Stimulated activated CD8-positive, alpha-beta memory T cell treated with anti-CD3 and anti-CD28 coated beads, Interleukin-15, amount 100 ng/mL, for 1 hour (primary cell): ENCODE results near the gene PIGR.

Source experiments
- DNase-seq: peaks from one replicate; pipeline ENCODE4 v3.0.0-alpha.2; 2020; ENCODE audit warnings: low read depth

The PIGR gene, protein sequence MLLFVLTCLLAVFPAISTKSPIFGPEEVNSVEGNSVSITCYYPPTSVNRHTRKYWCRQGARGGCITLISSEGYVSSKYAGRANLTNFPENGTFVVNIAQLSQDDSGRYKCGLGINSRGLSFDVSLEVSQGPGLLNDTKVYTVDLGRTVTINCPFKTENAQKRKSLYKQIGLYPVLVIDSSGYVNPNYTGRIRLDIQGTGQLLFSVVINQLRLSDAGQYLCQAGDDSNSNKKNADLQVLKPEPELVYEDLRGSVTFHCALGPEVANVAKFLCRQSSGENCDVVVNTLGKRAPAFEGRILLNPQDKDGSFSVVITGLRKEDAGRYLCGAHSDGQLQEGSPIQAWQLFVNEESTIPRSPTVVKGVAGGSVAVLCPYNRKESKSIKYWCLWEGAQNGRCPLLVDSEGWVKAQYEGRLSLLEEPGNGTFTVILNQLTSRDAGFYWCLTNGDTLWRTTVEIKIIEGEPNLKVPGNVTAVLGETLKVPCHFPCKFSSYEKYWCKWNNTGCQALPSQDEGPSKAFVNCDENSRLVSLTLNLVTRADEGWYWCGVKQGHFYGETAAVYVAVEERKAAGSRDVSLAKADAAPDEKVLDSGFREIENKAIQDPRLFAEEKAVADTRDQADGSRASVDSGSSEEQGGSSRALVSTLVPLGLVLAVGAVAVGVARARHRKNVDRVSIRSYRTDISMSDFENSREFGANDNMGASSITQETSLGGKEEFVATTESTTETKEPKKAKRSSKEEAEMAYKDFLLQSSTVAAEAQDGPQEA

DNA sequence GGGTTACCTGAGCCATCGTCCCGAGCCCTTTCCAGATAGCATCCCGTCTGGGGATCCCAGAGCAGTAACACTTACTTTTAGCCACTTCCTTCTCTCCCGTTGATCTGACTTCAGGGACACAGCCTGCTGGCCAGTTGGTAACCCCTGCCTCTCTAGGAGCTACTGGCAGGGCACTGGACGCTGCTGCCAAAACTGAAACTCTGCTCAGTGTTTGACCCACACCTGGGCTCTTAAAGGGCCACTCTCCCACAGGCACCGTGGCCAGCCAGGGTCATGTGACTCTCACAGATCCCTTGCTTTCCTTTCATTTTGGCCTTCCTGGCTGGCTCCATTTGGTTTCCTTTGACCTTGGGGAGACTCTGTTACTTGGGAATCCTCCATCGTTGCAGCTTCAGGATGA is at the start of gene PIGR:
Gene PIGR, minus strand, starts transcription at position 206 of the 400 bp plus-strand sequence. CDS start 5,935 bp downstream, outside the sequence.
- DNase-seq: no peak

DNA sequence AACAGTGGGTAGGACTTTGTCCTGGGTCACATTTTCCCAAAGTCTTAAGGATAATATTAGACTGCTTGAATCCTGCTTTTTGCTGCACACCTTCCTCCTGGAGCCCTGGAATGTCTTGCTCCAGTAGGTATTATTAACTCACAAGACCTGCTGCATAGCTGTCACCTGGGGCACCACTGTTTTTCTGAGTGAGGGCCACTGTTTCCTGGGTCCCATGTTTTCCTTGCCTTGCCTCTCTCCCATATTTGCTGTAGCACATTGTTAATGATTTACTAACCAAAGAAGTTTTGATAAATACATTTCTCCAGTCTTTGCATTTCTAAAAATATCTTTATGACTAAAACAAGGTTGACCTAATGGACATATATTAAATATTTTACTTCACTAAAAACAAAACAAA is 46.5 kb upstream of the PIGR start:
- no peak for DNase-seq

DNA sequence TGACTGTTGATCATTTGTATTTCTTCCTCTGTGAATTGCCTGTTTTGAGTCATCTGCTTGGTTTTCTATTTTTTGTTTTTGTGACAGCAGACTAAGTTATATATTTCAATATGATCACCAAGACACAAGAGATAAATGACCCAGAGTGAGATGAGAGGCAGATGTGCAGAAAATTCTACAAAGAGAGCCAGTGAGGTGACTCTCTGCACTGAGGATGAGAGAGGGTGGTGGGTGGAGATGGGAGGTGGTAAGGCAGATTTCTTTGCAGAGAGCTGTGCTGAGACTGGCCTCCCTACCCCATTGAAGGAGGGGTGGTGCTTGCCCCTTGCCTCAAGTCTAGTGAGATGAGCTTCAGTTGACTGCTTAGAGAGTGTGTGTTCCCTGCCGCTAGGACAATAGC is 41.6 kb upstream of the PIGR start:
- DNase-seq: no peak

DNA sequence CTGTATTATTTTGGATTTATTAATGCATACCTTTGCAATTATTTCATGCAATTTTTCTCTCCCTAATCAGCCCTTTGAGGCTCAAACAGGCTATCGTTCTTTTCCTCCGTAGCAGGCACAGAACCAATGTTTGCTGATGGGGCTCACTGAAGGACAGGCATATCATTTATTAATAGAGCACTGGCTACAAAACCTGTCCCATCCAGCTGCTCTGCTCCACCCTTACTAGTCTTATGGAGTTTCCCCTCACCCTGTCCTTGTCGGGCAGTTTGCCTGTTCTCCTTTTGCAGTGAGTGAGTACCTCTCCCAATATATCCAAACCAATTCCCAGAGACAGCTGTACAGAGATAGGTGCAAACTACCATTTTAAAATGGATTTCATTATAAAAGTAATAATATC is 40.6 kb upstream of the PIGR start:
- DNase-seq: no peak

DNA sequence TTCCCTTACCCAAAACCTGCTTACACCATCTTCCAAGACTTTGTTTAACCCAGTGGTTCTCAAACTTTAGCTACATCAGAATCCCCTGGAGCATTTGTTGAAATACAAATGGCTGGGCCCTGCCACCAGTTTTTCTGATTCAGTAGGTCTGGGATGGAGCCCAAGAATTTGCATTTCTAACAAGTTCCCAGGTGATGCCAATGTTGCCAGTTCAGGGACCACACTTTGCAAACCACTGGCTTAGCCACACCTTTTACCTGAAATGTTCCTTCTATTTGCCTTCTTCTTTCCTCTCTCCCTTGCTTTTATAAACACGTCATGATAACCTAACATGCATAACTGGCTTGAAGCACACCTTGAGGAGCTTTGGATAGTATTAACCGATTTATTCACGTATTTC is 40.1 kb upstream of the PIGR start:
- no peak for DNase-seq

DNA sequence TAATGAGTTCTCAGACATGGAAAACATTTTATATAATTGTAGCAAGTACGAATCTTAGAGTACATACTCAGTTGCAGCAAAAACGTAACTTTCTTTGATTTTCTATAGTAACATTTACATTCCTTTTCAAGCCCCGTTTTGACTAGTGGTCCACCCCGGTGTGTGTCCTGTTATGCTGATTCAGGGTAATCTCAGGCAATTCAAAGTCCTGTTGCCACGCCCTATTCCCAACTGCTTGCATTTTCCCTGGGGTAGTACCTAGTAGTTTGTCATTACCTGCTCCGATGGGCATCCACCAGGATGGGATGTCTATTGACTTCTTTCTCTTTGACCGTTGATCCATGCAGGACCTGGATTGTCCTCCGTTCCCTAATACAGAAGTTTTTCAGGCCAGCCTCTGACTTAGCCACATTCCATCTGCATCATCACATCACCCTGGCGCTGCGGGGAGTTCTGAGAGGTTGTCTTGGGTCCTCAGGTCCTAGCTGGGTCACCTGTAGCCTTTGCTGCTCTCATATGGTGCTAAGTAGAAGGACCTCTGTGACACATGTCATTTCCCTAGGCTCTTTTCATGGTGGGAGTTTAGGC is 39.0 kb upstream of the PIGR start:
- no peak for DNase-seq

DNA sequence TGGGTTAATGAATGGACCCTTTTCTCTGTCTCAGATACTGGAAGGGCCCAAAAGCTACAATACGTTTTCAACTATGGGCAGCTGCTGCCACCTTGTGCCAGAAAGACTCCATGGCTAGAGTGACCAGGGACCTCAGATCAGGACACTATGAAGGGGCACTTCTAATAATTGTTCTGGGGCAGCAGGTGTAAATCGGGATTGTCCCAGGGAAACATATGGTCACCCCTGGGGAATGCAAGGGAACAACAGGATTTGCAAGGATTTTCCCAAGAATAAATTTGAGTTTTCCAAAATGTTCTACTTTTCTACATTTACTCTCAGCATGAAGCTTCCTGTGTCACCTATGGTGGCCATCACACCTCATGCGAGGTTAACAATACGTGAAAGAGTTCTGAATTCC is 36.0 kb upstream of the PIGR start:
- DNase-seq: peak; percentile 49

DNA sequence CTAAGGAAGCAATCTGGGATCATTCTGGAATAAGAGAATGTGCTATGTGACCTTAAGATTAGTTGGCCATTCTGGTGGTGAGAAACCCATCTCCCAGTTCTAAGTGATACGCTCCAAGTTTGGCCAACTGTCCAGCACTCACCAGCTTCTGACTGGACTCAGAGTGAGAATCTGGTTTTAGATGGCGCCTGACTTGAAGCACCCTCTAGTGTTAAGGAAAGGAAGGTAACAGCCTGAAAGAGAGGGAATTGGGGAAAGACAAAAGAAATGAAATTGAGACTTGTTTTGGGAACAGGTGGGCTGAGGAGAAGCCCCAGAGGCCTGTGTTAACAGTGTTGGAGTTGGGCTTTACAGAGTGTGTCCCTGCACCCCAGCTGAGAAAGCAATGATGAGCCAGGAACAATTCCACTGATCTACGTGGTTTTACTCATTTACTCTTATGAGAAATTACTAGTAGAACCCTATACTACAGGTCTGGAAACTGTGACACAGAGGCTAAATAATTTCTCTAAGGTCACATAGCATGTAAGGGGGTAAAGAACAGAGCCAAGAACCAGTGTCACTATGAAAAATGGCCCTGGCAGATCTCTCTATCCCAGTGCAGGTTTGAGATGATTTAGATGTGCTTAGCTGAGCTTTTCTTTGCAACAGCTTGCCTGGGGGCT is 33.2 kb upstream of the PIGR start:
- DNase-seq: no peak

DNA sequence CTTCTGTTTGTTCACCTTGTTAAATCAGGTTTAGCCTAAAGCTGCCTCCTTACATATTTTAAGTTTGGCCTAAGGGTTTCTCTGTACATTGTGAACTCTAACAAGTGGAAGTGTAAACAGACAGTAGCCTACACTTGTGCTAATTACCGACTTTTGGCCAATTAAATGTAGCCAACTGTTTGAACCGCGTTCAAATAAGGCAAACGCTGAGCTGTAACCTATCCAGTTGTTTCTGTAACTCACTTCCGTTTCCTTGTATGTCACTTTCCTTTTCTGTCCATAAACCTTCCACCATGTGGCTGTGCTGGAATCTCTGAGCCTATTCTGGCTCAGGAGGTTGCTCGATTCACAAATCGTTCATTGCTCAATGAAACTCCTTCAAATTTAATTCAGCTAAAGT is 32.0 kb upstream of the PIGR start:
- DNase-seq: no peak

DNA sequence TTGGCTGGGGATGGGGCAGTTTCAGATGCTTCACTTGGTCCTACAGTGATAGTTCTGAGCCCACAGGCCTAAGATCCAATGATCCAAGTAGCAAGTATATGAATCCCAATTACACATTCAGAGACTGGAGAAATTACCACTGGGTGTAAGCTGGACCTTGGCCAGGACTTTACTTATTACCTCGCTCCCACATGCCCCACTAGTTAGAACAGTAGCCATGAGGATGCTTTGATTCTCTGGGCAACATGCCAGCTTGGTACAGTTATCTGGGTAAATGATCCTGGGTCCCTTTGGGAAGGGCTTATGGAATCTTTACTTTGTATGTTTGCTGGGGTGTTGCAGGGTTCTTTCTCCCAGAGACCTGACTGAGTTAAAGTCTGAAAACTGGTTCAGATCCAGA is 29.0 kb upstream of the PIGR start:
- no peak for DNase-seq

DNA sequence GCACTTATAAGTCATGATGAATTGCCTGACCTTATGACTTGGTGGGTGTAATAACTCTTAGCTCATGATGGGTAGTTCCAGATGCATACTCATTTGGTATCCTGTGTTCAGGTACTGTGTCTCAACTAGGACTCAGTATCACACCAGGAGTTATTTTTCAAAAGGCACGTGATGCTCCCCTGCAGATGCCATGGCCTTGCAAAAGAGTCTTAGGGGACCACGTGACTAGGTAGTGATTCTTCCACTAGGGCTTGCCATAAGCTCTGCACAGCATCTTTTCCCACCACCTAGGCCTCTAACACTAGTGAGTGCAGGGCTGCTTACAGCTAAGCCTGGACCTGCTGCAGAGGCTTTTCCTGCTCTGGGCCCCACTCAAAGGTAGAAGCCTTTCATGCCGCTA is 27.9 kb upstream of the PIGR start:
- no peak for DNase-seq

DNA sequence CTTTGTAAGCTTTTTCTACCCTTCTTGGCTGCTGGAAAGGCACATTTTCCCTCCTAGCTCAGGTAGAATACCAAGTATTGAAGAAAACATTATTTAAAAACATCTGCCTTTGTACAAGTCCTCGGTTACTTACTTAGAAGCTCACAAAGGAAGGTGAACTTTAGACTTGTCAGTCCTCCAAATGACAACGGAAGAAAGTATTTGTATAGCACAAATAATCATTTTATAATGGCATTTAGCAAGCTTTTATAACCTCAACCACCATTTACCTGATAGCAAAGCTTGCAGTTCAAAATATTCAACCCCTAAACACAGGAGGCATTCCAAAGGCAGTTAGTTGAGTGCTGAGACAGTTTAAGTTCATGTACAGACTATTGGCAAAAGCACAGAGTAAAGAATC is 26.5 kb upstream of the PIGR start:
- no peak for DNase-seq

DNA sequence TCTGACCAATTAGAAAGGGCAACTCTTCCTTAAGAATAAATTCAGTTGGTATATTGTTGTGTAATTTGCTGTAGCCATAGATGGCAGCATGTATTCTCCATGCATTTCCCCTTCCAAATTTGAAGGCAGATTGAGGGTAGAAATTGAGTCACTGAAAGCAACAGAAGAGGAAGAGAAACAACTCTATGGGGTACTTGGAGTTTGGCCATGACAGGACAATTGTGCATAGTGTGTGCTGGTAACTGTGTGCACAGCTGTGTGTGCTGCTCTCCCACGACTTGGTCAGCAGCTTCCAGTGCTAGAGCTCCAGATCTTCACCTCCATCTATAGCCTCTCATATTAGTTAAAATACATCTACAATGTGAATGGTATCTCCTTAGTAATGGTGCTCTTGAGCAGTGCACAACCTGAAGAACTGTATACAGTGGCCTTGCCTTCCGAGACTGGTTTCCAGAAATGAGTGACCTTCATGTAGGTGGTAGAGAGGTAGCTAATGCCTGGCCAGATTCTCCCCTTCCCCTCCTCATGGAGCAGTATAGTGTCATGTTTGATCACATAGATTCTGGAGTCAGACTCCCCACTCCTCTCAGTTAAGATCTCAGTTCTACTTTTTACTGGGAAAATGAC is 24.9 kb upstream of the PIGR start:
- DNase-seq: no peak

DNA sequence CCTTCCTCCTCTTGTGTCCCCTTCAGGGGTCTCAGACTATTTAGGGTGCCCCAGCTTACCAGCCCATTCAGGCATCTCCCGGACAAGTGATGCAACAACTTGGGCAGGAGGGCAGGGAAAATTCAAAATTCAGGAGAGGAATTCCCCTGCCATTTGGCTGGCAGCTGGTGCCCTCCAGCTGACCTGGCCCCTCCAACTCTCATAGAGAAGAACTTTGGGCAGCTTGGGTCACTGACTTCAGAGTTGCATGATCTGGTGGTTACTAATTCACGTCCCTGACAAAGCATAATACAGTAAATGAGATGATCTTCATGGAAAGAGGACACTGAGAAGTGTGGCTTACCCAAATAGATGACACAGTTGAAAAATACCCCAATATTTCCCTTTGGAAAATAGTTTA is 24.2 kb upstream of the PIGR start, which contains the start of gene FCAMR:
Gene FCAMR, minus strand, starts transcription at position 15 of the 400 bp plus-strand sequence. CDS start 335 bp downstream, outside the sequence.
- DNase-seq: no peak

DNA sequence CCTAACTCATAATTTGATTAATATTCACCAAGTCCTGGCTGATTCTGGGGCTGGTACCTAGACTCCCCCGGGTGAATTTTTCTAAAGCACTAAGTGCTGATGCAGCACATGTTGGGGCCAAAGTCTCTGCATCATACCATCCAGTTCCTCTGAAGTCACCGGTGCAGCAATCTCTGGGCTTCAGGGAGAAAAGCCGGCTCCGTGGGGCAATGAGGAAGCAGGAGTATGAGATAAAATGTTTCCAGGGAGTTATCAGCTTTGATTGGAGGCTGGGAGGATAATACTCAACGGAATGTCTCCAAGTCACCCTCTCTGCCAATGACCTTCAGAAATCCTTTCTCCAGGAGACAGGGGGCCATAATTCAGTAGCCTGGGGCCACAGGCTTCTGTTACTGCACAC is 22.8 kb upstream of the PIGR start:
- no peak for DNase-seq

DNA sequence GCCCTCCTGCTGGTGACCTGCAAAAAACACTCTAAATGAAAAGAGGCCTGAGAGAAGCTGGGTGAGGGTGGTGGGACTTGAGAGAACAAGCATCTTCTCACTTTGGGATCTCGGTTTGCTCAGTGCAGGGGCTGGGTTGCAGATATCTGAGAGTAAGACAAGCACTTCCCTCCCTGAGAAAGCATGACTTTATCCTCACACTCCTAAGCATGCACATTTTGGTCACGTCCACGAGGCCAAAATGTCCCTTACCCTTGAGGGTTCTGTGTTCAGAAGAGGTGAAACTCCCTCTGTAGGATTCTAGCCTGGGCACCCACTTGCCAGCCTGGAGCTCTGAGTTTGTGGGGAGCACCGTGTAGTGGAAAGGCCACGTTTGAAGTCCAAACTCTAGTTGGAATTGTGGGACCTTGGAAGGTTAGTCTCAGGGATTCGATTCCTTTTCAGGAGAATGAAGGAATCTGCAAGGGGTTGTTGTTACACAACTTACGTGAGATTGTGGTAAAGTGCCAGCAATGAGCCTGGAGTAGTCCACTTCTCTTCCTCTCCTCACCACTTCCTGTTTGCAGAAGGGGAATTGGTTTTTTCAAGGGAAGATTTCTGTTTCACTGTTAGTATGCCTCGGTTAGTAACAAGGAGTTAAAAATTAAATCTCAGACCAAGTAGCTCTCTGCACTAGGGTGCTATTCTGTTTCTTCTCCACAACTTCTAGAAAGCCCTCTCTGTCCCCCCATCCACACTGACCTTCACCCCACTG is 21.0 kb upstream of the PIGR start:
- no peak for DNase-seq

DNA sequence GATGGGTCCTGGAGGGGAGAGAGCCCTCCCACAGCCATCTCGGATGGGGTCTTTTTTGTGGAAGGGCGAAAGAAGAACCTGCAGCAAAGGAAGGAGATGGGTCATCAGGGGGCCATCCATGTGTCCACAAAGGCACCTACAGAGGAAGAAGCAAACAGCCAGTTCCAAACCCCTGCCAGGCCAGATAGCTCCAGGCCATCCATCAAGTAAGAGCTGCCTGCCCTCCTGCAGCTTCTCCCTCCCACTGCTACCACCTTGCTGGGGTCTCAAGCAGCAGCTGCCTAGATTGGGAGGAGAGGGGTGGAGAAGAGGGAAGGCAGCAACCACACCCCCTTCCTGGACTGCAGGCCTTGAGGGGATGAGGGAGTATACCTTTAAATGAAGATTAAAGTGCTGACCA is 19.5 kb upstream of the PIGR start:
- DNase-seq: no peak

DNA sequence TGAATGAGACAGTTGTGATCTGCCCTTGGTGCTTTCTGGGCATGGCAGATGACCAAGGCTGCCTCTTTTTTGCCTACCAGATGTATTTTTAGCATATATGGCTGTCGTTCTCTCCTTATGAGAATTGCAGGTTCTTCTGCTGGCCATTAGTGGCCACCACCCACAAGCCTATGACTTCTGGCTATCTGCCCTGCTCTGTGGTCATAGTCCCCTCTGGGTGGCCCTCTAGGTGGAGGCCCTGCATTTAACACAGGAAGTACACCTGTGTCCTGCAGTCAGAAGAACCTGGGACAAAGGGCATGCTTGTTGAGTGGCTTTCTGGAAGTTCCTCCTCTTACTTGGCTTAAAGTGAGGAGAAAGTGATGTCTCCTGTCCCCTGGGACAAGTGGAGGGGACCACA is 17.5 kb upstream of the PIGR start:
- DNase-seq: no peak

DNA sequence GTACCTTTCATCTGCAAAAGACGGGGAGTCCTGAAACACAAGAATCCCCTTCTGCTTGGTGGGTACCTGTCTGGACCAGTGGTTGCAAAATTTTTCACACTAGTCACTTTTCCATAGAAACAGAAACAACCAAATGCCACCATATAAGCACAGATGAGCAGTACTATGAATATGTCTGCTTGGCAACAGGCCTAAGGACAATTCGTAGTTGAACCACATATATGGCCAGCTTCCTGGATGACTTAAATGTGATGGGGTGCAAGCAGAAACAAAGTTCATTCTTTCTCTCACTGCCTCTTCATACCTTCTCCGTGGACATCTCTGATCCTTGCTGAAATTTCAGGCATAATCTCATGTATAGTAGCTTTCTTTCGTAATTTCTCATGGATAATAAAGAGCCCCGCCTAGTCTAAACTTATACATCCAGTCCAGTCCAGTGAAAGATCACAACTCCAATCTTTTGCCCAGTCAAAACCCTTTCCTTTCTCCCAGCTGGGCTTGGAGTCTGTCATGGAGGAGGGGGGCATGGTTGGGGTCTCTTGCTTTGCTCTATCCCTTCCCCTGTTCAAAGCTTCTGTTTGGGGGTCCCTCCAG is 16.9 kb upstream of the PIGR start:
- DNase-seq: no peak

DNA sequence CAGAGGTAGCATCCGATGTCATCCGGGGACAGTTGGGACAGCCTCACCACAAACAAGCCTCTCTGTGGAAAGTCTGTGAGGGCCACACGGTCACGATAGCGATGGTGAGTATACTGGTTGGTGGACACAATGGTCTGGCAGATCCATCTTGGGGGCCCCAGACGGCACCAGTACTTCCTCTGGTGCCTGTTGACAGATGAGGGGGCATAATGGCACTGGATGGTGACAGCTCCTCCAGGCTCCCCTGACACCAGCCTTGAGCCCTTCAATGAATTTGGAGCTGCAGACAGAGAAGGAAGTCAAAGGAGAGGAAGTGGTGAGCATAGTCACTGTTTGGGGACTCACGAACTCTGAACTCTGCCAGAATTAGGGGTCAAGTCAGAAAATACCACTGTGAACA is 16.0 kb upstream of the PIGR start:
- DNase-seq: no peak

DNA sequence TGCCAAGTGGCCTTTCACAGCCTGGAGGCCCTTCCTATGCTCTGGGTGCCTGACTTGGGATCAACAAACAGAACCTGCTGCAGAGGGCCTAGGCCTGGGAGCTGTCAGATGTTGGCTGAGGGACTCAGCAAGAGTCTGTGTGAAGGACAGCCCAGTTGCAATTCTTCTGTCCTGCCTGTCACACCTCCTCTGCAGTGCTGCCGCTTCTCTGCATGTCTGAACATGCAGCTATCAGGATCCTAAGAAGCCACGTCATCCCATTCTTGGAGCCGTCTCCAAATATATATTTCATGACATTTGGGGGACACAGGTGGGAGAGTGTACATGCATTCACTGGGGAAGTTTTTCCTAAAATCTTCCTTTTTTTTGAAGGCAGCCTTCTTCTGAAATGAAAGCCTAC is 15.4 kb upstream of the PIGR start:
- DNase-seq: no peak
